CD4-positive, CD25-positive, alpha-beta regulatory T cell (primary cell): ENCODE measurements around the gene CELF5. TPM values are rescaled to one million over a fixed set of nuclear protein-coding genes. Genes with fewer than 3 reads are reported as not detected.
"Not testable (repeated sequence)": the region's sequence is repeated elsewhere in the genome, so short reads cannot be mapped to it uniquely, and the experiment has no call there.

Experiments
- ATAC-seq, 2 donors: fragments of 150-1000 bp; cut with Tn5 transposase; one replicate each; pipeline ENCODE4 v1.10.0; 2021; ENCODE audit warnings: low read depth in 2 of 2, moderate number of reproducible peaks in 2 of 2, moderate library complexity in 1 of 2
- DNase-seq, 3 donors: peaks; one replicate each; pipeline versions ENCODE4 v3.0.0 to v3.0.0-alpha.2; 2012 to 2022; ENCODE audit warnings: mixed read lengths in 1 of 3
- H3K27ac ChIP-seq: one replicate; pipeline ENCODE4 v1.7.0; 2013; ENCODE audit warnings: mild to moderate bottlenecking, low read length; ENCODE audit not compliant: insufficient read depth, poor library complexity, severe bottlenecking
- H3K27me3 ChIP-seq: one replicate; pipeline ENCODE4 v1.7.0; 2013; ENCODE audit warnings: low read length; ENCODE audit not compliant: control insufficient read depth, insufficient read depth
- H3K36me3 ChIP-seq: one replicate; pipeline ENCODE4 v1.7.0; 2013; ENCODE audit warnings: mild to moderate bottlenecking, low read length, moderate library complexity; ENCODE audit not compliant: control insufficient read depth, insufficient read depth
- H3K4me1 ChIP-seq: 2 replicates; pipeline ENCODE4 v1.7.0; 2013; ENCODE audit warnings: mild to moderate bottlenecking, low read length; ENCODE audit not compliant: insufficient read depth, control insufficient read depth, poor library complexity, severe bottlenecking
- H3K4me3 ChIP-seq: one replicate; pipeline ENCODE4 v1.7.0; 2013; ENCODE audit warnings: low read depth, mild to moderate bottlenecking, low read length, moderate library complexity
- H3K9me3 ChIP-seq, 2 experiments: 1 replicate in 1 of 2; 2 replicates in 1 of 2; pipeline ENCODE4 v1.7.0; 2013; ENCODE audit warnings: low read length in 2 of 2, mild to moderate bottlenecking in 1 of 2, moderate library complexity in 1 of 2; ENCODE audit not compliant: control insufficient read depth in 2 of 2
- H3K27ac Mint-ChIP-seq, 3 donors: one replicate each; pipeline ENCODE4 v1.8.0; 2020 to 2022; ENCODE audit warnings: mild to moderate bottlenecking in 3 of 3, mixed read lengths in 3 of 3, moderate library complexity in 2 of 3
- H3K27me3 Mint-ChIP-seq: one replicate; pipeline ENCODE4 v1.8.0; 2022; ENCODE audit warnings: mild to moderate bottlenecking, mixed read lengths
- H3K36me3 Mint-ChIP-seq: one replicate; pipeline ENCODE4 v1.8.0; 2020; ENCODE audit warnings: mixed read lengths
- H3K4me1 Mint-ChIP-seq, 4 donors: one replicate each; pipeline ENCODE4 v1.8.0; 2020 to 2022; ENCODE audit warnings: mixed read lengths in 4 of 4, mild to moderate bottlenecking in 1 of 4
- H3K4me3 Mint-ChIP-seq, 4 donors: one replicate each; pipeline ENCODE4 v1.8.0; 2020 to 2022; ENCODE audit warnings: mild to moderate bottlenecking in 4 of 4, mixed read lengths in 4 of 4, moderate library complexity in 3 of 4
- H3K9me3 Mint-ChIP-seq, 7 donors: one replicate each; pipeline ENCODE4 v1.8.0; 2020 to 2022; ENCODE audit warnings: mixed read lengths in 7 of 7, mild to moderate bottlenecking in 3 of 7, moderate library complexity in 2 of 7
- polyA plus RNA-seq, 4 donors: library from polyadenylated mRNA; unstranded; fragments of 300-500 nt; fragmentation: Illumina TruSeq; gene quantifications; one replicate each; pipeline ENCODE4 v1.2.3, GENCODE V29; 2021
- total RNA-seq: library from RNA; stranded (reverse); gene quantifications from one replicate; pipeline ENCODE4 v1.2.3, GENCODE V29; 2022

CELF5 gene
- total and polyA plus RNA-seq, 5 donors from 2014 or later = 0.17 TPM; not detected in 4

- peaks cover 6% of the 10 kb centered on the region for H3K36me3 ChIP-seq
- ATAC-seq (no peak), DNase-seq (no peak)
- H3K27ac Mint-ChIP-seq = peak overlapping the region in 2 of 3 donors; percentile 79 to 86
- peaks cover 17% of the 10 kb centered on the region for H3K36me3 Mint-ChIP-seq
- no peaks in the 10 kb centered on the region for H3K27me3 ChIP-seq
- no peaks in the 10 kb centered on the region for H3K27me3 Mint-ChIP-seq
- peaks cover 52% of the 10 kb centered on the region for H3K4me1 ChIP-seq
- H3K4me3 ChIP-seq = no peak overlapping the region
- H3K27ac ChIP-seq = no peak overlapping the region
- peaks cover 0 to 53% (median 32%) of the 10 kb centered on the region in 4 donors for H3K4me1 Mint-ChIP-seq
- H3K4me3 Mint-ChIP-seq = peak overlapping the region; percentile 70 to 89 (median 81)
- peaks cover 0 to 4% (median 0%) of the 10 kb centered on the region in 7 donors for H3K9me3 Mint-ChIP-seq
- H3K9me3 ChIP-seq = no peaks in the 10 kb centered on the region
Measured at GRCh38 chr19:3188627-3189596, 35.5 kb upstream of the CELF5 start.

GRCh38 chr19:3189702-3190469, 34.6 kb upstream of the CELF5 start:
- Histone ChIP-seq H3K9me3 (no peaks in the 10 kb centered on the region), H3K4me3 (no peak overlapping the region), H3K27me3 (no peaks in the 10 kb centered on the region), H3K4me1 (peaks cover 43% of the 10 kb centered on the region), H3K36me3 (no peaks in the 10 kb centered on the region), H3K27ac (no peak overlapping the region)
- H3K27me3 Mint-ChIP-seq = no peaks in the 10 kb centered on the region
- H3K36me3 Mint-ChIP-seq = peaks cover 20% of the 10 kb centered on the region
- no peak overlapping the region for H3K27ac Mint-ChIP-seq
- no peaks in the 10 kb centered on the region for H3K9me3 Mint-ChIP-seq
- no peak for DNase-seq
- peaks cover 0 to 43% (median 23%) of the 10 kb centered on the region in 4 donors for H3K4me1 Mint-ChIP-seq
- ATAC-seq = no peak
- H3K4me3 Mint-ChIP-seq = no peak overlapping the region

GRCh38 chr19:3190470-3190770, 34.0 kb upstream of the CELF5 start:
- no peak overlapping the region for H3K4me3 ChIP-seq
- ATAC-seq = no peak
- DNase-seq = no peak
- no peaks in the 10 kb centered on the region for H3K27me3 ChIP-seq
- H3K9me3 ChIP-seq = no peaks in the 10 kb centered on the region
- Mint-ChIP-seq H3K4me1 (peaks cover 0 to 38% (median 18%) of the 10 kb centered on the region in 4 donors), H3K27ac (no peak overlapping the region), H3K9me3 (no peaks in the 10 kb centered on the region), H3K36me3 (peaks cover 15% of the 10 kb centered on the region), H3K27me3 (no peaks in the 10 kb centered on the region), H3K4me3 (no peak overlapping the region)
- peaks cover 38% of the 10 kb centered on the region for H3K4me1 ChIP-seq
- no peak overlapping the region for H3K27ac ChIP-seq
- no peaks in the 10 kb centered on the region for H3K36me3 ChIP-seq

GRCh38 chr19:3190921-3191805, 33.3 kb upstream of the CELF5 start:
- no peak overlapping the region for H3K4me3 ChIP-seq
- H3K4me1 Mint-ChIP-seq = peaks cover 0 to 36% (median 17%) of the 10 kb centered on the region in 4 donors
- peaks cover 13% of the 10 kb centered on the region for H3K36me3 Mint-ChIP-seq
- no peaks in the 10 kb centered on the region for H3K27me3 ChIP-seq
- DNase-seq (no peak), ATAC-seq (no peak)
- peak overlapping the region in 3 of 4 donors; percentile 22 to 50 (median 38) for H3K4me3 Mint-ChIP-seq
- H3K4me1 ChIP-seq = peaks cover 37% of the 10 kb centered on the region
- H3K9me3 Mint-ChIP-seq = no peaks in the 10 kb centered on the region
- no peak overlapping the region for H3K27ac Mint-ChIP-seq
- no peaks in the 10 kb centered on the region for H3K36me3 ChIP-seq
- H3K27ac ChIP-seq = no peak overlapping the region
- H3K27me3 Mint-ChIP-seq = no peaks in the 10 kb centered on the region
- H3K9me3 ChIP-seq = no peaks in the 10 kb centered on the region

- peak overlapping the region in 1 of 4 donors; percentile 38 for H3K4me3 Mint-ChIP-seq
- not testable (repeated sequence) for H3K4me3 ChIP-seq, DNase-seq, H3K36me3 ChIP-seq, H3K27me3 Mint-ChIP-seq, H3K9me3 ChIP-seq, H3K27ac ChIP-seq, ATAC-seq, H3K27me3 ChIP-seq, H3K9me3 Mint-ChIP-seq, H3K27ac Mint-ChIP-seq
- peaks cover 31% of the 10 kb centered on the region for H3K4me1 ChIP-seq
- H3K36me3 Mint-ChIP-seq = peaks cover 13% of the 10 kb centered on the region
- peaks cover 0 to 32% (median 15%) of the 10 kb centered on the region in 4 donors for H3K4me1 Mint-ChIP-seq
Measured at GRCh38 chr19:3191806-3192104, 32.7 kb upstream of the CELF5 start.

GRCh38 chr19:3192228-3192635, 32.2 kb upstream of the CELF5 start:
- no peaks in the 10 kb centered on the region for H3K27me3 ChIP-seq
- Mint-ChIP-seq H3K4me1 (peaks cover 0 to 28% (median 11%) of the 10 kb centered on the region in 4 donors), H3K4me3 (no peak overlapping the region), H3K27me3 (no peaks in the 10 kb centered on the region), H3K27ac (no peak overlapping the region), H3K36me3 (peaks cover 13% of the 10 kb centered on the region), H3K9me3 (peaks cover 0 to 2% (median 0%) of the 10 kb centered on the region in 7 donors)
- DNase-seq = no peak
- no peak overlapping the region for H3K4me3 ChIP-seq
- peaks cover 26% of the 10 kb centered on the region for H3K4me1 ChIP-seq
- peaks cover 3% of the 10 kb centered on the region for H3K36me3 ChIP-seq
- no peak overlapping the region for H3K27ac ChIP-seq
- no peaks in the 10 kb centered on the region for H3K9me3 ChIP-seq
- ATAC-seq = no peak

GRCh38 chr19:3192684-3193083, 31.8 kb upstream of the CELF5 start:
- Mint-ChIP-seq H3K36me3 (peaks cover 13% of the 10 kb centered on the region), H3K27me3 (no peaks in the 10 kb centered on the region), H3K4me1 (peaks cover 0 to 23% (median 9%) of the 10 kb centered on the region in 4 donors), H3K27ac (no peak overlapping the region), H3K4me3 (no peak overlapping the region), H3K9me3 (peaks cover 0 to 2% (median 0%) of the 10 kb centered on the region in 7 donors)
- no peak overlapping the region for H3K27ac ChIP-seq
- ATAC-seq (no peak), DNase-seq (no peak)
- H3K4me3 ChIP-seq = no peak overlapping the region
- H3K27me3 ChIP-seq = no peaks in the 10 kb centered on the region
- no peaks in the 10 kb centered on the region for H3K9me3 ChIP-seq
- H3K36me3 ChIP-seq = peaks cover 3% of the 10 kb centered on the region
- H3K4me1 ChIP-seq = peaks cover 21% of the 10 kb centered on the region
